Lower lobe of right lung (tissue), 2 donors: Measurements from ENCODE around the gene TPH2. TPM values are rescaled to one million over a fixed set of nuclear protein-coding genes. Genes with fewer than 3 reads are reported as not detected.

Experiments
- ATAC-seq, 2 donors: fragments of 200-7000 bp; cut with Tn5 transposase; one replicate each; pipeline ENCODE4 v1.9.1; 2020 to 2022; ENCODE audit warnings: mild to moderate bottlenecking in 2 of 2, moderate library complexity in 2 of 2
- DNase-seq: peaks from one replicate; pipeline ENCODE4 v3.0.0-alpha.2; 2020
- H3K27ac ChIP-seq: fragments of 200-600 bp; one replicate; pipeline ENCODE4 v1.8.0; 2022
- H3K27me3 ChIP-seq: fragments of 200-600 bp; one replicate; pipeline ENCODE4 v1.8.0; 2022; ENCODE audit warnings: low read depth
- H3K36me3 ChIP-seq: fragments of 200-600 bp; one replicate; pipeline ENCODE4 v1.8.0; 2022; ENCODE audit warnings: mild to moderate bottlenecking
- H3K4me1 ChIP-seq: fragments of 200-600 bp; one replicate; pipeline ENCODE4 v1.8.0; 2022
- H3K4me3 ChIP-seq: fragments of 200-600 bp; one replicate; pipeline ENCODE4 v1.8.0; 2022; ENCODE audit warnings: mild to moderate bottlenecking
- H3K9me3 ChIP-seq: fragments of 200-600 bp; one replicate; pipeline ENCODE4 v1.8.0; 2022
- intact Hi-C: fragments of 100-400 bp; cut with DNase I; formaldehyde crosslinking; loops from one replicate; pipeline ENCODE4 v1.11.0; 2022
- total RNA-seq: library from RNA; stranded (reverse); fragmentation: NEBNext Ultra II Directional; extraction: Animal tissue kit (Norgen Biotek cat#: 25700); gene quantifications from one replicate; pipeline ENCODE4 v1.2.1, GENCODE V29; 2021
- TF ChIP-seq, protein P1 (sequence below): fragments of 200-600 bp; IDR thresholded peaks from one replicate; pipeline ENCODE4 v1.8.0; 2022; ENCODE audit warnings: antibody characterized with exemption, mild to moderate bottlenecking
- donor health status: DM: no; HTN: yes; CAD: no; lungs with severe emphysema.

TPH2 gene
- total RNA-seq, 1 donor from 2014 or later: not detected

DNA sequence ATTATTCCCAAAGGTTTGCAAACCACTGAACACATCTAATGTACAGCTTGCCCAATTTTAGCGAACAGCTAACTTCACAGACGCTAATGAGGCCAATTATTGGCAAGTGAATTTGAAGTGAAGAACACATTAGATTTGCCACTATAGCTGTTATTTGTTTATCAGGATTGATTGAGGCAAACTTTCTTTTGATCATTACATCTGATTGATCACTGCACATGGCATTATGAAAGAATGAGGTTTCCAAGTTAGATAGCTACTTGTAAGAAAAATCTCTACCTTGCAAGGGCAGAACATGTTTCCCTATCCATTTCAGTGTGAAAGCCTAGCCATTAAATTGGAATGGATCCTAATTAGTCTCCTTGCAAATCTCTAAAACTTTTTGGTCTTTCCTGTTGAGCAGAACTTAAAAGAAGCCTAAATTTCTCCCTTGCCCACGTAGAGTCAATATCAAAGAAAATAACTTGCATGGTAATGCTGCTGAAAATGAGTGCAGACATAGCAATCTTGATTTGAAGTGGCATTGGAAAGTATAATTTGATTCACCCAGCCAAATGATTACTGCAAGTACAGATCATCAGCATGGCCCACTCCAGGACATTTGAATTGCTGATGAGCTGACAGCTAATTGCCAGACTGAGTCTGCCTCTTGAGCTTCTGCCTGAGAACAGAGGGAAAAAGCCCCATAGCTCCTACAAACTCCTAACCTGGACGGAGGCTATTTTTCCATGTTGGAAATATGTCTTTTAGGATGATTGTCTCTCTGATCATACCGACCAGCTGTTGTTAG is 98.6 kb downstream of the TPH2 start:
- TF ChIP-seq, protein P1, sequence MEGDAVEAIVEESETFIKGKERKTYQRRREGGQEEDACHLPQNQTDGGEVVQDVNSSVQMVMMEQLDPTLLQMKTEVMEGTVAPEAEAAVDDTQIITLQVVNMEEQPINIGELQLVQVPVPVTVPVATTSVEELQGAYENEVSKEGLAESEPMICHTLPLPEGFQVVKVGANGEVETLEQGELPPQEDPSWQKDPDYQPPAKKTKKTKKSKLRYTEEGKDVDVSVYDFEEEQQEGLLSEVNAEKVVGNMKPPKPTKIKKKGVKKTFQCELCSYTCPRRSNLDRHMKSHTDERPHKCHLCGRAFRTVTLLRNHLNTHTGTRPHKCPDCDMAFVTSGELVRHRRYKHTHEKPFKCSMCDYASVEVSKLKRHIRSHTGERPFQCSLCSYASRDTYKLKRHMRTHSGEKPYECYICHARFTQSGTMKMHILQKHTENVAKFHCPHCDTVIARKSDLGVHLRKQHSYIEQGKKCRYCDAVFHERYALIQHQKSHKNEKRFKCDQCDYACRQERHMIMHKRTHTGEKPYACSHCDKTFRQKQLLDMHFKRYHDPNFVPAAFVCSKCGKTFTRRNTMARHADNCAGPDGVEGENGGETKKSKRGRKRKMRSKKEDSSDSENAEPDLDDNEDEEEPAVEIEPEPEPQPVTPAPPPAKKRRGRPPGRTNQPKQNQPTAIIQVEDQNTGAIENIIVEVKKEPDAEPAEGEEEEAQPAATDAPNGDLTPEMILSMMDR: no peak
- Histone ChIP-seq H3K4me3 (no peak overlapping the region), H3K4me1 (no peaks in the 10 kb centered on the region), H3K27ac (no peak overlapping the region), H3K36me3 (no peaks in the 10 kb centered on the region), H3K9me3 (no peaks in the 10 kb centered on the region), H3K27me3 (peaks cover 6% of the 10 kb centered on the region)
- intact Hi-C loops: no loop called here
- ATAC-seq (no peak), DNase-seq (no peak)

DNA sequence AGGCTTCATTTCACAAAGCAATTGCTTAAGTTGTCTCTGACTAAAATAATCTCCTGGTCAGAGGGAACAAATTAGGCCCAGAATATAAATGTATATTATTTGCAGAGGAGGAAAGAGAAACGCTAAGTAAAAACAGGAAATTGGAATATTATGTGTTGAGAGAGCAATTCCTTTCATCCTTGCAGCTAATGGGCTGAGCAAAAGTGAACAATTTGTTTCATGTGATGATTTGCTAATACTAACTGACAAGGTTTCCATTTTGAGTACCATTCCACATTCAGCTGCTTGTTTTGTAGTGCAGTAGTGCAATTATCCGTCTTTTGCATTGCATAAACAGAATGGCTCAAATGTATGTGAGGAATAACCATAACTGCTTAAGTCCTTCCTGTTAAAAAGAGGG is 103.2 kb downstream of the TPH2 start:
- H3K4me1 ChIP-seq: no peaks in the 10 kb centered on the region
- TF ChIP-seq, protein P1: no peak
- H3K4me3 ChIP-seq: no peak overlapping the region
- no peaks in the 10 kb centered on the region for H3K36me3 ChIP-seq
- DNase-seq: no peak
- H3K27me3 ChIP-seq: no peaks in the 10 kb centered on the region
- H3K9me3 ChIP-seq: no peaks in the 10 kb centered on the region
- intact Hi-C loops: no loop called here
- no peak overlapping the region for H3K27ac ChIP-seq
- no peak for ATAC-seq

DNA sequence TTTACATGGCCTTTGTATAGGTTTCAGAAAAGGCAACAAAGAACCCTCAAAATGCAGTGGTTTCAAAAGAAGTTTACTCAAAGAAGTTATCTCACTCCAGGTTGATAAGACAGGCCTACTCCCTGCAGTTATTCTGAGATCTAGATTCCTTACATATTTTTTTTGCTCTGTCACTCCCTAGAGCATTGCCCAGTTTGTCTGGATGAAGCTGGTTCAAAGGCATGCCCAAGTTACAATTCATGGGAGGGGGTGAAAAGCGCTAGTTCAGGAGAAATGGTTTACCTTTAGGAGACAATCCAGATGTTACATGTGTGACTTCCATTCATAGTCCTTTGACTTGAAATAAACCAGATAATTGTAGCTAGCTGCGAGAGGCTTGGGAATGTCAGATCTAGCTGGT is 115.0 kb downstream of the TPH2 start:
- H3K27ac ChIP-seq: no peak overlapping the region
- no peak overlapping the region for H3K4me3 ChIP-seq
- no peaks in the 10 kb centered on the region for H3K4me1 ChIP-seq
- H3K36me3 ChIP-seq: no peaks in the 10 kb centered on the region
- no peaks in the 10 kb centered on the region for H3K27me3 ChIP-seq
- DNase-seq (no peak), ATAC-seq (peak in 1 of 2 donors; percentile 54)
- H3K9me3 ChIP-seq: no peaks in the 10 kb centered on the region
- intact Hi-C loops: no loop called here
- TF ChIP-seq, protein P1: no peak

DNA sequence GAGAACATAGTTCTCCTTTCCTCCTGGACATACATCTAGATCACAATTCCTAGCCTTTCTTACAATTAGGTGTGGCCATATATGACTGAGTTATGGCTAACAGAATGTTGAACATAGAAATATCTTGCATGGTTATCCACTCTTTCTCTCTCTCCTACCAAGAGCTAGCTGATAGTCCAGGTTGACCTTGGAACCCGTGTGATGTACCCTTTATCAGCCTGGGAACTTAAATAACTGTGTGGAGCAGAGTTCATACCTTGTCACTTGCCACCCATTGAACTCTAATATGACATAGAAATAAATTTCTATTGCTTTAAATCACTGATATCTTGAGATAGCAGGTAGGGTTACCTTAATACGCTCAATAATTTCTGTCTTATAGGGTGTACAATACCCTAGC is 115.9 kb downstream of the TPH2 start:
- Histone ChIP-seq H3K4me3 (no peak overlapping the region), H3K4me1 (no peaks in the 10 kb centered on the region), H3K27me3 (no peaks in the 10 kb centered on the region), H3K36me3 (no peaks in the 10 kb centered on the region), H3K27ac (no peak overlapping the region), H3K9me3 (no peaks in the 10 kb centered on the region)
- ATAC-seq (no peak), DNase-seq (no peak)
- intact Hi-C loops: no loop called here
- TF ChIP-seq, protein P1: no peak

DNA sequence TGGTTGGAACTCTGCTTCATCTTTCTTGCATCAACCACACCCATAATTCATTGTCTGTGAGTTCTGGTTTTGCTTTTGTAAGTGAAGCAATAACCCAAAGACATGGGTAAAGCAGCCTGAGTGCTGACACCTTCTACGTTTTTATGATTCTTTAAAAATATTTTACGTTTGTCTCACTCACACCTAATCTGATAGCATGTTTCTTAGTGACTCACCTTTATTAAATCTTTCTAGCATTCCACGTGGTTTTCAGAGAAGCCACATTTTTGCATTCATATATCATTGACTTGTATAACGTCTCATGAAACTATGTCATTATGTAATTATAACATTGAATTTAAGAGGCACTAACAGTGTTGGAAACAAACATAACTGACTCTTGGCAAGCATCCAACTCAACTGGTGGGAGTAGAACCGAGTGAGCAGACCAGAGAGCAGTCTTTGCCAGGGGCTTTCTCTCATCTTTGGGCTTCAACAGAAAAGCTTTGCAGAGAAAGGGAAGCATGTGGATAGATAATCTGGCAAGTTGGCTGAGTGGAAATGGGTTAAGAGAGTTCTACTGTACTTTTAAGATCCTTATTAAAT is 118.8 kb downstream of the TPH2 start:
- DNase-seq (no peak), ATAC-seq (no peak)
- Histone ChIP-seq H3K27ac (no peak overlapping the region), H3K4me3 (no peak overlapping the region), H3K9me3 (no peaks in the 10 kb centered on the region), H3K36me3 (no peaks in the 10 kb centered on the region), H3K27me3 (no peaks in the 10 kb centered on the region), H3K4me1 (no peaks in the 10 kb centered on the region)
- intact Hi-C loops: no loop called here
- TF ChIP-seq, protein P1: no peak
